Measurements from ENCODE around the gene RSRC1. TPM values are rescaled to one million over a fixed set of nuclear protein-coding genes. Genes with fewer than 3 reads are reported as not detected.
A peak's percentile ranks its signal among the peaks of the same experiment; 100 is the strongest.
"Not testable (repeated sequence)": the region's sequence is repeated elsewhere in the genome, so short reads cannot be mapped to it uniquely, and the experiment has no call there.

Gene RSRC1
- total and polyA plus RNA-seq, 5 donors from 2014 or later: 25.8 to 35.7 (median 30.1) TPM

- no peaks in the 10 kb centered on the region for H3K9me3 Mint-ChIP-seq
- H3K36me3 ChIP-seq (ENCODE audit: control insufficient read depth, insufficient read depth, low read length): no peaks in the 10 kb centered on the region
- H3K4me3 ChIP-seq (ENCODE audit: low read depth, low read length): no peak overlapping the region
- H3K27ac Mint-ChIP-seq: no peak overlapping the region
- no peaks in the 10 kb centered on the region for H3K27me3 ChIP-seq (ENCODE audit: control insufficient read depth, insufficient read depth, low read length)
- H3K27me3 Mint-ChIP-seq: no peaks in the 10 kb centered on the region
- H3K4me3 Mint-ChIP-seq: no peak overlapping the region
- no peak overlapping the region for H3K27ac ChIP-seq (ENCODE audit: insufficient read depth, low read length, poor library complexity, severe bottlenecking)
- H3K36me3 Mint-ChIP-seq: peaks cover 27% of the 10 kb centered on the region
- ATAC-seq (ENCODE audit: low read depth in 2 of 2): no peak
- no peaks in the 10 kb centered on the region for H3K9me3 ChIP-seq (ENCODE audit: control insufficient read depth in 2 of 2, low read length in 2 of 2)
- no peak for DNase-seq
- peaks cover 0 to 4% (median 3%) of the 10 kb centered on the region in 4 donors for H3K4me1 Mint-ChIP-seq
- H3K4me1 ChIP-seq (ENCODE audit: control insufficient read depth, insufficient read depth, low read length, poor library complexity, severe bottlenecking): no peaks in the 10 kb centered on the region
Observed at GRCh38 chr3:158333736-158334135, 223.8 kb downstream of the RSRC1 start.

DNA sequence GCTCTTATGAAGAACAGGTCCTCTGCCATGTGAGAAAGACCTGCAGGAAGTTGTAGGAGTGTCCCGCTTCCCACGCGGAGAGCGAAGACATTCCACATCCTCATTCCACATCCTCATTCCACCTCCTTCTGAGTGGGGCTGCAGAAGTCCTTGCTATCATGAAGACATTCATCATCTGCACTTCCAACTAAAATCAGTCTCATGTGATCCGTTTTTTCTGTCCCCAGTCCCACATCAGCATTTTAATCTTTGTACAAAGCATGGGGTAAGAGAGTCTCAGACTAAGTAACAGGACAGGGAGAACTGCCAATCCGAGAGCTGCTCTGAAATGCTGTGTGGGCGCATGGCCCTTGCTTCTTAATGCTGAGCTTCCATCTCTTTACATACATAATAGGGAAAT, 227.2 kb downstream of the RSRC1 start:
- Mint-ChIP-seq H3K27ac (no peak overlapping the region), H3K36me3 (peaks cover 32% of the 10 kb centered on the region), H3K4me1 (no peaks in the 10 kb centered on the region), H3K27me3 (no peaks in the 10 kb centered on the region), H3K9me3 (no peaks in the 10 kb centered on the region), H3K4me3 (no peak overlapping the region)
- ATAC-seq (ENCODE audit: low read depth in 2 of 2) (no peak), DNase-seq (no peak)
- Histone ChIP-seq H3K4me1 (ENCODE audit: control insufficient read depth, insufficient read depth, low read length, poor library complexity, severe bottlenecking) (no peaks in the 10 kb centered on the region), H3K36me3 (ENCODE audit: control insufficient read depth, insufficient read depth, low read length) (no peaks in the 10 kb centered on the region), H3K9me3 (ENCODE audit: control insufficient read depth in 2 of 2, low read length in 2 of 2) (no peaks in the 10 kb centered on the region), H3K27me3 (ENCODE audit: control insufficient read depth, insufficient read depth, low read length) (no peaks in the 10 kb centered on the region), H3K27ac (ENCODE audit: insufficient read depth, low read length, poor library complexity, severe bottlenecking) (no peak overlapping the region), H3K4me3 (ENCODE audit: low read depth, low read length) (no peak overlapping the region)

DNA sequence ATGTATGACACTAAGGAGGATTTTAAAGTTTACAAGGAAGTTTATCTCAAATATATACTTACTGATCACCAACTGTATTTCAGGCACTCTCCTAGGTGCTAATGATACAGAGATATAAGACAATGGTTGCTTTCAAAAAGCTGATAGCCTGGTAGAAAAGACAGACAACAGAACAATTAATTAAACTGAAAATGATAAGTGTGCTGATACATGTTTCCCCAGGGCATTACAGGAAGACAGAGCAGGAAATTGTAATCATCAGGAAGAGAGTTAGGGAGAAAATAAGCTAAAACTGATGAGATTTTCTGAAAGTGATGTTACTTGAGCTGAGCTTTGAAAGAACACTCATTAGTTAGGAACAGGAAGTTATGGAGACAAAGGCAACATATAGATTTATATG, 229.7 kb downstream of the RSRC1 start:
- DNase-seq (no peak), ATAC-seq (ENCODE audit: low read depth in 2 of 2) (no peak)
- peaks cover 41% of the 10 kb centered on the region for H3K36me3 Mint-ChIP-seq
- H3K36me3 ChIP-seq (ENCODE audit: control insufficient read depth, insufficient read depth, low read length): no peaks in the 10 kb centered on the region
- H3K4me3 ChIP-seq (ENCODE audit: low read depth, low read length): no peak overlapping the region
- H3K4me3 Mint-ChIP-seq: no peak overlapping the region
- H3K4me1 ChIP-seq (ENCODE audit: control insufficient read depth, insufficient read depth, low read length, poor library complexity, severe bottlenecking): no peaks in the 10 kb centered on the region
- no peak overlapping the region for H3K27ac ChIP-seq (ENCODE audit: insufficient read depth, low read length, poor library complexity, severe bottlenecking)
- H3K9me3 Mint-ChIP-seq: peaks cover 0 to 5% (median 0%) of the 10 kb centered on the region in 7 donors
- H3K9me3 ChIP-seq (ENCODE audit: control insufficient read depth in 2 of 2, low read length in 2 of 2): no peaks in the 10 kb centered on the region
- H3K4me1 Mint-ChIP-seq: peaks cover 0 to 4% (median 0%) of the 10 kb centered on the region in 4 donors
- no peaks in the 10 kb centered on the region for H3K27me3 Mint-ChIP-seq
- no peak overlapping the region for H3K27ac Mint-ChIP-seq
- H3K27me3 ChIP-seq (ENCODE audit: control insufficient read depth, insufficient read depth, low read length): no peaks in the 10 kb centered on the region

GRCh38 chr3:158340951-158341350, 231.1 kb downstream of the RSRC1 start:
- not testable (repeated sequence) for H3K27me3 ChIP-seq (ENCODE audit: control insufficient read depth, insufficient read depth, low read length); H3K4me3 ChIP-seq (ENCODE audit: low read depth, low read length); DNase-seq; H3K27ac Mint-ChIP-seq; H3K27me3 Mint-ChIP-seq; ATAC-seq (ENCODE audit: low read depth in 2 of 2); H3K4me3 Mint-ChIP-seq; H3K9me3 ChIP-seq (ENCODE audit: control insufficient read depth in 2 of 2, low read length in 2 of 2); H3K4me1 ChIP-seq (ENCODE audit: control insufficient read depth, insufficient read depth, low read length, poor library complexity, severe bottlenecking); H3K4me1 Mint-ChIP-seq; H3K27ac ChIP-seq (ENCODE audit: insufficient read depth, low read length, poor library complexity, severe bottlenecking); H3K9me3 Mint-ChIP-seq; H3K36me3 ChIP-seq (ENCODE audit: control insufficient read depth, insufficient read depth, low read length)
- peaks cover 29% of the 10 kb centered on the region for H3K36me3 Mint-ChIP-seq

GRCh38 chr3:158347966-158348365, 238.1 kb downstream of the RSRC1 start:
- no peaks in the 10 kb centered on the region for H3K4me1 ChIP-seq (ENCODE audit: control insufficient read depth, insufficient read depth, low read length, poor library complexity, severe bottlenecking)
- Mint-ChIP-seq H3K27me3 (no peaks in the 10 kb centered on the region), H3K9me3 (peaks cover 0 to 4% (median 0%) of the 10 kb centered on the region in 7 donors), H3K36me3 (peaks cover 7% of the 10 kb centered on the region), H3K27ac (no peak overlapping the region), H3K4me1 (peaks cover 0 to 12% (median 6%) of the 10 kb centered on the region in 4 donors), H3K4me3 (no peak overlapping the region)
- no peaks in the 10 kb centered on the region for H3K27me3 ChIP-seq (ENCODE audit: control insufficient read depth, insufficient read depth, low read length)
- H3K36me3 ChIP-seq (ENCODE audit: control insufficient read depth, insufficient read depth, low read length): no peaks in the 10 kb centered on the region
- H3K4me3 ChIP-seq (ENCODE audit: low read depth, low read length): no peak overlapping the region
- no peak overlapping the region for H3K27ac ChIP-seq (ENCODE audit: insufficient read depth, low read length, poor library complexity, severe bottlenecking)
- DNase-seq (no peak), ATAC-seq (ENCODE audit: low read depth in 2 of 2) (no peak)
- H3K9me3 ChIP-seq (ENCODE audit: control insufficient read depth in 2 of 2, low read length in 2 of 2): no peaks in the 10 kb centered on the region

GRCh38 chr3:158350971-158351370, 241.1 kb downstream of the RSRC1 start:
- H3K4me1 Mint-ChIP-seq: peaks cover 2 to 17% (median 8%) of the 10 kb centered on the region in 4 donors
- H3K9me3 ChIP-seq (ENCODE audit: control insufficient read depth in 2 of 2, low read length in 2 of 2): no peaks in the 10 kb centered on the region
- H3K27ac ChIP-seq (ENCODE audit: insufficient read depth, low read length, poor library complexity, severe bottlenecking): no peak overlapping the region
- ATAC-seq (ENCODE audit: low read depth in 2 of 2): no peak
- no peaks in the 10 kb centered on the region for H3K4me1 ChIP-seq (ENCODE audit: control insufficient read depth, insufficient read depth, low read length, poor library complexity, severe bottlenecking)
- no peaks in the 10 kb centered on the region for H3K9me3 Mint-ChIP-seq
- no peak overlapping the region for H3K4me3 Mint-ChIP-seq
- peaks cover 4% of the 10 kb centered on the region for H3K36me3 Mint-ChIP-seq
- H3K4me3 ChIP-seq (ENCODE audit: low read depth, low read length): no peak overlapping the region
- no peaks in the 10 kb centered on the region for H3K27me3 Mint-ChIP-seq
- H3K27ac Mint-ChIP-seq: no peak overlapping the region
- H3K36me3 ChIP-seq (ENCODE audit: control insufficient read depth, insufficient read depth, low read length): no peaks in the 10 kb centered on the region
- no peak for DNase-seq
- H3K27me3 ChIP-seq (ENCODE audit: control insufficient read depth, insufficient read depth, low read length): no peaks in the 10 kb centered on the region

GRCh38 chr3:158352551-158352950, 242.7 kb downstream of the RSRC1 start:
- H3K27me3 Mint-ChIP-seq: no peaks in the 10 kb centered on the region
- H3K36me3 Mint-ChIP-seq: peaks cover 4% of the 10 kb centered on the region
- H3K27ac Mint-ChIP-seq: no peak overlapping the region
- H3K4me3 Mint-ChIP-seq: no peak overlapping the region
- no peaks in the 10 kb centered on the region for H3K9me3 ChIP-seq (ENCODE audit: control insufficient read depth in 2 of 2, low read length in 2 of 2)
- H3K27ac ChIP-seq (ENCODE audit: insufficient read depth, low read length, poor library complexity, severe bottlenecking): no peak overlapping the region
- no peaks in the 10 kb centered on the region for H3K4me1 ChIP-seq (ENCODE audit: control insufficient read depth, insufficient read depth, low read length, poor library complexity, severe bottlenecking)
- peaks cover 2 to 14% (median 7%) of the 10 kb centered on the region in 4 donors for H3K4me1 Mint-ChIP-seq
- H3K27me3 ChIP-seq (ENCODE audit: control insufficient read depth, insufficient read depth, low read length): no peaks in the 10 kb centered on the region
- no peaks in the 10 kb centered on the region for H3K36me3 ChIP-seq (ENCODE audit: control insufficient read depth, insufficient read depth, low read length)
- ATAC-seq (ENCODE audit: low read depth in 2 of 2) (no peak), DNase-seq (no peak)
- no peak overlapping the region for H3K4me3 ChIP-seq (ENCODE audit: low read depth, low read length)
- H3K9me3 Mint-ChIP-seq: no peaks in the 10 kb centered on the region

GRCh38 chr3:158354713-158355112, 244.8 kb downstream of the RSRC1 start:
- ATAC-seq (ENCODE audit: low read depth in 2 of 2) (no peak), DNase-seq (no peak)
- no peaks in the 10 kb centered on the region for H3K36me3 ChIP-seq (ENCODE audit: control insufficient read depth, insufficient read depth, low read length)
- no peaks in the 10 kb centered on the region for H3K27me3 Mint-ChIP-seq
- H3K9me3 Mint-ChIP-seq: peaks cover 0 to 9% (median 0%) of the 10 kb centered on the region in 7 donors
- no peak overlapping the region for H3K27ac Mint-ChIP-seq
- no peaks in the 10 kb centered on the region for H3K4me1 ChIP-seq (ENCODE audit: control insufficient read depth, insufficient read depth, low read length, poor library complexity, severe bottlenecking)
- no peaks in the 10 kb centered on the region for H3K27me3 ChIP-seq (ENCODE audit: control insufficient read depth, insufficient read depth, low read length)
- no peak overlapping the region for H3K27ac ChIP-seq (ENCODE audit: insufficient read depth, low read length, poor library complexity, severe bottlenecking)
- peaks cover 10% of the 10 kb centered on the region for H3K36me3 Mint-ChIP-seq
- H3K4me1 Mint-ChIP-seq: peaks cover 3 to 19% (median 9%) of the 10 kb centered on the region in 4 donors
- H3K4me3 ChIP-seq (ENCODE audit: low read depth, low read length): no peak overlapping the region
- H3K9me3 ChIP-seq (ENCODE audit: control insufficient read depth in 2 of 2, low read length in 2 of 2): no peaks in the 10 kb centered on the region
- H3K4me3 Mint-ChIP-seq: peak overlapping the region in 1 of 4 donors; percentile 21
